Activated CD4-positive, CD25-positive, alpha-beta regulatory T cell treated with anti-CD3 and anti-CD28 coated beads, Interleukin-2, amount 50 U/mL, for 72 hours (primary cell): ENCODE results near the gene IP6K1.
A peak's percentile ranks its signal among the peaks of the same experiment; 100 is the strongest.
"Not testable (repeated sequence)": the region's sequence is repeated elsewhere in the genome, so short reads cannot be mapped to it uniquely, and the experiment has no call there.

Source experiments
- DNase-seq: peaks from one replicate; pipeline ENCODE4 v3.0.0; 2021

The IP6K1 gene

DNA sequence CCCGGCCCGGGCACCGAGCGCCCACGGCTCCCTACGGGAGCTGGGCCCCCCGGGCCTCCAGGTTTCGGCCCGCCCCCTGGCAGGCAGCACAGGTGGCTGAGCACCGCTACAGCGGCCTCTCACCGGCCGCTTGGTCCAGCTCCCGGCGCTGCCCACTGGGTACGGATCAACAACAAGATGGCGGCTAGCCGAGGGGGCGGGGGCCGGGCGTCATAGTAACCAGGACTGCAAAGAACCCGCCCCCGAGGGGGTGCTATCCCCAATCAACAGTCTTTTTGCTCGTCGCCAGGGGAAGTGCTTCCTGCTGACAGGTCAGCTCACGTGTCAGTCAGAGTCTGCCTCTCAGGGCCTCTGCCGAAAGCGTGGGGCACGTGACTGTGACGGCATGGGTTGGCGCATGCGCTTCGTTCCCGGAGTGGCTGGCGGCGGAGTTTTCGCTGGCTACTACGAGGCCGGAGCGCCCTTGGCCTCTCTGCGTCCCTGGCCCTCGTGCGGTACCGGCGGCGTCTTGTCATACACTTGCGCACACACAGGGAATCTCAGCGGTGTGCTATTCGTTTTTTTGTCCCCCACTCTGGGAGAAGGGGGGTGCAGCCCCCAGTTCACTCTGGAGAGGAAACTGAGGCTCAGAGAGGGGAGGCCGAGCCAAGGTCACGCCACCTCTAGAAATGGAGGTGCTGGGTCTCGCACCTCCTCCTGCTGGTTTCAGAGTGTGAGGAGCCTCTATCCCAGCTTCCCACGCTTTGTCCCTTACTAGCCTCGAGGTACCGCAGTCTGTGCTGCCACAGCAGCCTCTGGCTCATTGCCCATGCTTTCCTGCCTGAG is at the start of gene IP6K1:
Gene IP6K1 (minus strand): TSS at position 186 of the 825 bp plus-strand sequence. CDS start 38,502 bp downstream, outside the sequence.
- DNase-seq = peak; percentile 99

DNA sequence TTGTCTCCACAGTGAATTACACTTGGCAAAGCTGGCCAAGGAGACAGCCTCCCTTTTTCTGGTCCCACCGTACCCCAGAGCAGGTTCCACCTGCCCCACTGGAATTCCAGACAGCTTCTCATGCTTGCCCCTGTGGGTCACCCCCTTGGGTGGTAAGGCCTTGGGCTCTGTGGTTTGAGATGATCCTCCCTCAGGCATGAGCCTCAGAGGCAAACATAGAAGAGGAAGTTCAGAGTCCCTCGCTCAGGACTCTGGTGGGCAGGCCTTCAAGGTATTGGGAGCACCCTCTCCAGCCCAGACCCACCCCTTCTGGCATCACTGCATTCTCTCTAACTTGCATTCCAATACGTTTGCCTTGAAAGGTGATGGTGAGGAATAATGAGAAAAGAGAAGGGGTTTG is 45.0 kb upstream of the IP6K1 start:
- DNase-seq = no peak

DNA sequence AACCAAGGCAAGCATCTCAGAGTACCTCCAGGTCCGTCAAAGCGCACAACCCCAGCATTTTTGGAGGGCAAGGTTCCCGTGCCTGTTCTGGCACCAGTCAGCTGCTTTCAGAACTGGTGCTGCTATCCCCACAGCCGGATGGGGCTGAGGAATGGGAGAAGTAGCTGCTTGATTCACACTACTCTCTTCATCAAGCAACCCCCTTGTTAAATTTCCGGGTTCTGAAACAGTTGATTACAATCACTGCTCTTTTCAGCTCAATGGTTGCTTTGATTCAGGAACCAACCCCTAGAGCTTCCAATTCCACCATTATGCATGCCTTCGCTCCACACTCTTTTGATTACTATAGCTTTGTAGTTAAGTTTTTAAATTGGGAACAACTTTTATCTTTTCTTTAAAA is 39.7 kb upstream of the IP6K1 start:
- no peak for DNase-seq

DNA sequence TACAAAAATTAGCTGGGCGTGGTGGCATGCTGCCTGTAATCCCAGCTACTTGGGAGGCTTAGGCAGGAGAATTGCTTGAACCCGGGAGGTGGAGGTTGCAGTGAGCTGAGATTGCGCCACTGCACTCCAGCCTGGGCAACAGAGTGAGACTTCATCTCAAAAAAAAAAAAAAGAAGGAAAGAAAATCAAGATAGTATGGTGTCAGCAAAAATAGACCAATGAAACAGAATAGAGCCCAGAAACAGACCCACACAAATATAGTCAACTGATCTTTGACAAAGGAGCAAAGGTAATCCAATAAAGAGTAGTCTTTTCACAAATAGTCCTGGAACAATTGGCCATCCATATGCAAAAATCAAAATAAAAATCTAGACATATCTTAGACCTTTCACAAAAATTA is 36.8 kb upstream of the IP6K1 start:
- DNase-seq = not testable (repeated sequence)

DNA sequence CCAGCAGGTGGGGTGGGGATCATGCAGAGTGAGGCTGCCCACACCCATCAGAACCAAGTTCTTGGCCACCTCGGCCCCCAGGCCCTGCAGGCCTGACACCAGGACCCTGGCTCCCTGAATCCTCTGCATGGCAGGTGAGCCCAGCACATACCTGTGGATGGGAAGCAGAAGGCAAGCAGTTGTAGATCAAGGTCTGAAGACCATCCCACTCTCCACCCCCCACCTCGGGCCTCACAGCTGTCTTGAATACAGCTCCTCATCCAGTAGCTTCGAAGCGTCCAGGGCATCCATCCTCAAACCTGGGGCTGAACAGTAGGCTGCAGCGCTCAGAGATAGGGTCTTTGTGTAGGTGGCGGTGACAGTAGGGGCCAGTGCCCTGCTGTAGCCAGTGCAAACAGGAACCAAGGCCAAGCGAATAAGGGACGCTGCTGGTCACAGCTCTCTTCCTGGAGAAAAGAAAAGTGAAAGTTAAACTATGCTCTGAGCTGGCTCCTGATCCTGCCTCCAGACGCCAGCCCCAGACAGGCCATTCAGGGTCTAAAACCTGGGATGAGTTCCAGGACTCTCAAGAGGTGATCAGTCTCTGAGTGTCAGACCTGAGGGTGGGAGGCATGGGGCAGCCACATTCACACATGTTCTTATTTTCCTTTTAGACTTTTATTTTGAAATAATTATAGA is 27.3 kb upstream of the IP6K1 start, which contains the start of gene UBA7:
Gene UBA7 (minus strand): TSS at position 457 of the 678 bp plus-strand sequence. CDS start 166 bp downstream, at position 291.
- peak; percentile 51 for DNase-seq

DNA sequence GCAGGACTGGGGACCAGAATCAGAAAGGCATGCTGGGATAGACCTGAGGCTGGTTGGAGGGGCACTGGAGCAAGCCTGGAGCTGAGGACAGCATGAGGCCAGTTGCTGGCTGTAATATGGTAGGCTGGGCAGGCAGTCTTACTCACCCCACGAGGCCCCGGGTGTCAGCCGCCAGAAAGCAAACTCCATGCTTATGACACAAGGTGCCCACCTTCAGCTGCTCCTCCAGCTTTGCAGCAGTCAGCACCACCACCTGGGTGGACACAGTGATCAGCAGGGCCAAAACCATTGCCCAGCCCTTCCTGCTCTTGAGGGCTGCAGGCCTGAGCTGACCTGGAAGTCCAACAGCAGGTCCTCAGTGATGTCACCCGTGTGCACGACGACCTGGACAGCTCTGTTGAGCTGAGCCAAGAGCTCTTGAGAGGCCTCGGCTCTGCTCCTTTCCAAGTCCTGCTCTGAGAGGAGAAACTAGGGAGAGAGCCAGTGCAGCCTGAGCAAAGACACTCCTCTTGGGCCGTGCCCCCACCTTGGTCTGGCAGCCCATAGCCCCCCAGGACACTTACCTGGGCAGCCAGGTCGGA is 26.7 kb upstream of the IP6K1 start:
- no peak for DNase-seq

DNA sequence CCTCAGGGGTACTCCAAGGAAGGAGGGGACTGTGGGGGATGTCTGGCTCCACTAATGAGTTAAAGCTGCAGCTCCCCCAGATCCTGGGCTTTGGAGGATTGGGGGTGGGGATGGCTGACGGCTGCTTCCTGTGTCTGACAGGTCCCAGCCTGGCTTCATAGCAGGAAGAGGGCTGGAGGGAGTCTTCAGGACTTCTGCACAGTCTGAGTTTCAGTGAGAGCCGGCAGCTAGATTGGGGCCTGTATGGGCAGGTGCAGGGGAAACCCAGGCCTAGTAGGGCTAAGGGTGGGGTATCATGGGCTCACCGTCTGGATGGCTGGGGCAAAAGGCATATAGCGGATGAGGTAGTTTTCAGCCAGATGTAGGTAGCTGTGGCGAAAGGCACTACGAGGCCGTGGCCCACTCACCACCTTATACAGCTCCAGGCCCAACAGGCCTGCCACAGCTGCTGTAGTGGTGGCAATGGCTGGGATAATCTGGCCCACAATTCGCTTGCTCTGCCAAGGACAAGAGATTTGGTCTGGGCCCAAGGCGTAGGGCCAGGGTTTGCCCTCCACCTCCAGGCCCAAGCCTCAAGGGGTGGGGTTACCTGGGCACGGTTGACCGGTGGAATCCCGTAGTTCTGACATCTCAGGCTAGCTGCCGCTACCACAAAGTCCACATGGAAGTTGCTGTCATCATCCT is 21.2 kb upstream of the IP6K1 start:
- no peak for DNase-seq

DNA sequence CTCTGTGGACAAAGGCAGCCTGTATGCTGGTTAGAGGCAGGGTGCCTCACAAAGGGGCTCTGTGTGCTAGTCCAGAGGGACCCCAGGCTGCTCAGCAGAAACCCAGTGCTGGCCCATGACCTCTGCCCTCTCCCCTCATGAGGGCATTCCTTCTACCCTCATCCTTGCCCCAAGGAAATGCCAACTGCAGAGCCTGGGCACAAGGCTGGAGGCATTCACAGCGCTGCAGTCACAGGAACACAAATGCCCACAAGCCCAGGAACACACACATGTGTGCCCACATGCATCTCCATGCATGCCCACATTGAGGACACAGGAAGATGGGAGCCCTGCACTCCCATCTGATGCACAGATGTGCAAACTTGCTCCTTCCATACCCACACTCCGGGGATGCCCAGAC is 20.5 kb upstream of the IP6K1 start:
- DNase-seq = no peak

DNA sequence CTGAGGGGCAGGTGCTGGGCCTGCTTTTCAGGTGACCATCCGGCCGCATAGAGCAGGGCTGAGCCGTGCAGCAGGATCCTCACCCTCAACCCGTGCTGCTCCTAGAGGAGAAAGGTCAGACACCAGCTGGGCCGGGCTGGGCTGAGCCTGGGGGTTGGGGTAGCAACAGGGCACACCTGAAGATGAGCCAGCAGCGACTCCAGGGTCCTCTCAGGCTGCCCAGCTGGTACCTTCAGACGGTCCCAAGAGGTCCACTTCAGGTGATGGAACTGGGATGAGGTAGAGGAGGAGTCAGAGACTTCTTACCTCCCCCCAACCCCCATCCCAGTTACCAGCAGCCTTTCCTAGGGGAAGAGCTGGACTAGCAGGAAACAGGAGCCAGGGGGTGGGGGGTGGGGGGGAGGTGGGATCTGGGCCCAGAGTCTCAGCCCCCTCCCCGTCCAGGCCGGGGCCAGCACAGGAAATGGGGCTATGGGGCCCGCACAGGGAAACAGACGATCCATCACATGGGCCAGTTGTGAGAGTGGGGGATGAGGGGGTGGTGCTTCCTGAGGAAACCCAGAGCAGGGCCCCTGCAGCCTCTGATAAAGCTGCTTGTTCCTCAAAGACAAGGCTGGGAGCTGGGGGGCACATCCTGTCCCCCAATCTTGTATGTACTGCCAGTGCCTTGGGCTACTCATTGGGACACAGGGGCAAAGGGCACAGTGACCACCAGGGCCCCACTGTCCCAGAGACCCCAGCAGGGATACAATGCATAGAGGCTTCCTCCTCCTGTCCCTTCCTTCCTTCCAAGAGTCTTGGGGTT is 19.8 kb upstream of the IP6K1 start:
- no peak for DNase-seq

DNA sequence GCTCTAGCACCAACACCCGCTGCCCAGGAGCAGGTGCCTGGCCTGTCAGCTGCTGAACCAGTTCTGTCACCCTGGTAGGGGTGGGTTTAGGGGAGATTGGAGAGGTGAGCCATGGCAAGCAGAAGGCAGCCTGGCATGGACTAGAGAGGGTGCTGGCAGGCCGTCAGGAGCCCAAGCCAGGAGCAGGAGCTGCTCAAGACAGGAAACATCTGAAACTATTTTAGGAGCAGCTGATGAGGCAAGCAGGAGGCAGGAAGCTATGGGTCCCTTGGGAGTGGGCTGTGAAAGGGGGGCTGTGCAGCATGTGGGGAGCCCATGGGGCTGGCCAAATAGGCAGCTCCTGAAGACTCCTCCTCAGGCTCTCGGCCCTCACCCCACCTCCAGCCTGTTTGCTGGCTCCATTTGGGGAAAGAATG is 19.0 kb upstream of the IP6K1 start:
- DNase-seq = no peak

DNA sequence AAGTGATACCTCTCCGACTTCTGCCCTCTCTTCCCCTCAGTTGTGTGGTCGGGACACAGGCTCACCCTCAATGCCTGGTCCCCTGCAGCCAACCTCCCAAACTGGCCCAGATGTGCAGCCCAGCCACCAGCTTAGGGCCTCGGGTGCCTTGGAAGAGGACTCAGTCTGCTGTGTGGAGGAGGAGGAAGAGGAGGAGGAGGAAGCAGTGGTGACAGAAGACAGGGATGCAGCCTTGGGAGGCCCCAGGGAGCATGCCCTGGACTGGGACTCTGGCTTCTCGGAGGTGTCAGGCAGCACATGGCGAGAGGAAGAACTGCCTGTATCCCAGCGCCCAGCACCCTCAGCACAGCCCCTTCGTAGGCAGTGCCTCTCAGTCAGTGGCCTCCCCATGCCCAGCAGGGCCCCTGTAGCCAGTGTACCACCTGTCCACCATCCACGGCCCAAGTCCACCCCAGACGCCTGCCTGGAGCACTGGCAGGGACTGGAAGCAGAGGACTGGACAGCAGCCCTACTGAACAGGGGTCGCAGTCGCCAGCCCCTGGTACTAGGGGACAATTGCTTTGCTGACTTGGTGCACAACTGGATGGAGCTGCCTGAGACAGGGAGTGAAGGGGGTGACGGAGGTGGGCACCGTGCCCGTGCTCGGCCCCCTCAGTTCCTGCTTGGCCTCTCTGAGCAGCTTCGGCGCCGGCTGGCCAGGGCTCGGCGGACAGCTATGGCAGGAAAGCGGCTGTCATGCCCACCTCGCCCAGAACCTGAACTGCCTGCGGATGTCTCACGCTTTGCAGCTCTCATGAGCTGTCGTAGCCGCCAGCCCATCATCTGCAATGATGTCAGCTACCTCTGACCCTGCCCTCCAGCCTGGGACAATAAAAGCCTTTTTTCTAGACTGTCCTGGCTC is 18.0 kb upstream of the IP6K1 start:
- no peak for DNase-seq

DNA sequence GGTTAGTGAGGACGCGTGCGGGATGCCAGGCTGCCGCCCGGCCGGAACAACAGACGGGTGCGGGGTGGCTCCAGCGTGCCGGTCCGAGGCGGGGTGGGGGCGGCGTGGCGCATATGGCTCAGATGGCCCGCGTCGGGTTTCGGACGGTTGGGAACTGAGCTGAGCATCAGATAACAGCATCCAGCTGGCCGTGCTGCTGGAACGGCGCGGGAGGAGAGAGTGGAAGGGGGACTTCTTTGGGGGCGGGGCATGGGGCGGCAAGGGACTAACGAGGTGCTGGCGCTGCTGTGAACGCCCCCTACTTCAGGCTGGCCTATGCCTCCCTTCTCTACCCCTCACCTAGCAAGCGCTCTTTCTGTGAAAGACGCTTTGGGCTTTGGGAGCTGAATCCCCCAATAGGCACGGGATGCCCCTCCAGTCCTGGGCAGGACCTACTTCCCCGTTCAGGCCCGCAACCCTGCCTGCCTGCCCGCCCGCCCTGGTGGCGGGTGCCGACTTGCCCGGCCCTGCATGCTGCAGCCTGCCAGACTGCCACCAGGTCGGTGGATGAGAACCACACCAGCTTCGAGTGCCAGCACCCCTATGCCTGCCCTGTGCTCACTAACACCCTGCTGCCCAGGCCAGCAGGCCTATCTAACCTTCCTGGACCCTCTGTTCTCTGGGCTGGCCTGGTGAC is 17.3 kb upstream of the IP6K1 start:
- DNase-seq = no peak

DNA sequence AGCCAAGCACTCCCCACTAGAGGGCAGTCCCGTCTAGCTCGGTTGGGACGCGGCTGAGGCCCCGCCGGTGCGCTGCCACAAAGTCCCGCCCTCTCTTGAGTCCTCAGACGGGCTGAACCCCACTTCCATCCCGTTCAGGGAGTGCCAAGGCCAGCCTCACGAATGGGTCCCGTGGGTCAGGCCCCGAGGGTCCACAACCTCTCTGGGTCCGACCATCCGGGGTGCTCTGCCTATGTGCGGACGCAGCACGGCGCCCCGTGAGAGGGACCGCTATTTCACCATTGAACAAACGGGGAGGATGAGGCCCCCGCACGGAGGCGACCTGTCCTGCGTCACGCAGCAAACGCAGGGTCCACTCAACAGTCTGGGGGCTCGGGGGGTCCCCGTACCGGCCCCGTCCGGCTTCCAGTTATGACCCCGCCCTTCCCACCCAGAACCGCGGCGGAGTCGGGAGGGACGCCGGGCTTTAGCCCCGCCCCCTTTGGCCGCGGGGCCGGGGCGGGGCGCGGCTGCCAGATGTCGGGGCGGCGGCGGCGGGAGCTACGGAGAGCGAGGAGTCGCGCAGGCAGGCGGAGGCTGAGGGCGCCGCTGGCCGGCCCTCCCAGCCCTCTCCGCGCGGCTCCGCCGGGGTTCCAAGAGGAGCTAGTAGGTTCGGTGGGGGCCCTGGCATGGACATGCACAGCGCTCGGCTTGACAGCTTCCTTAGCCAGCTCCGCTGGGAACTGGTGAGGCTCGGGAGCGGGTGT is 16.6 kb upstream of the IP6K1 start, which contains the start of gene INKA1:
Gene INKA1 (plus strand): TSS at position 543 of the 746 bp plus-strand sequence. CDS start 132 bp downstream, at position 675.
- DNase-seq = peak; percentile 86

DNA sequence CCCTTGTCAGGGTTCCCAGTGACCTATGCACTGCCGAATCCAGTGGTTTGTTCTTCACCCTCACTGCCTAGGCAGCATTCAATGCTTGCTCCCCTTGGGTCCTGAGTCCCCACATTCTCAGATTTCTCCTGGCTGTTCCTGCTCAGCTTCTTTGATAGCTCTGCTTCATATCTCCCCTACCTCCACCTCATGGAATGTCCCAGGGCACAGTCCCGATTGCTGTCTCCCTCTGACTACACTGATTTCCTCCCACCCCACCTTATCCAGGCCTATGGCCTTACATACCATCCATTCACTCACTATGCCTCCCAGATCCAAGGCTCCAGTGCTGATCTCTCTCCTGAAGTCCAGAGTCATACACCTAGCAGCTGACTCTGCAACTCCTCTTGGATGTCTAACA is 14.8 kb upstream of the IP6K1 start:
- DNase-seq = no peak

DNA sequence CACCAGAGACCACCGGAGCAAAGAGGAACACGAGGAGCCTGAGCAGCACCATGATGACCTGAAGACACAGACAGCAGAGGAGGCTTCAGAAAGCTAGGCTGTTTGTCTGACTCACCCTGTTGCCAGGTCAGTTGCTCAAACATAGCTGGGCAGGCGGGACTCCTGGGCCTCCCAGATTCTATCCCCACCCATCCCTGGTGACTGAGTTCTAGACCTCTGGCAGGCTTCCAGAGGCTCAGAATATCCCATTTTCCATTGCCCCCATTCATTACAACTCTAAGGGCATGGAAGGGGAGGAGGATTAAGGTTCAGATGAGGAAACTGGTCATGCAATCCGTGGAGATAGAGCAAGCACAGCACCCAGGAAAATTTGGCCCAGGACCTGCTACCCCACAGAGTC is 13.4 kb upstream of the IP6K1 start, which contains the start of gene CDHR4:
Gene CDHR4 (minus strand): TSS at position 113 of the 400 bp plus-strand sequence. CDS start 61 bp downstream, at position 52.
- DNase-seq = no peak

DNA sequence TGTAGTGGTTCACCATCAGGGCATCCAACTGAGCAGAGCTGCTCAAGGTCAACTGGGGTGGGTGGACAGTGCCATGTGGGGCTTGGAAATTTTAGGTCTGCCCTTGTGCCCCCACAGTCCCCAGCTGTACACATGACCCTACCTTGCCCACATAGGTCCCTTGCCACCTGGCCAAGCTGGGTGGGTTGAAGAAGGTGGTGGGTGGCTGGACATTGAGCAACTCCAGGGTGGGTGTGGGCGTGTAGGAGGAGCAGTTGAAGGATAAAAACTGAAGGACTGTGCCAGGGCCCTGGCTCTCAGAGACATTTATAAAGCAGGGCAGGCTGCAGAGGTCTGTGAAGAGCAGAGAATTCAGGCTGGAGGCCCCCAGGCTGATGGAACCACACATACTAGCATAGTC is 12.8 kb upstream of the IP6K1 start:
- DNase-seq = no peak

DNA sequence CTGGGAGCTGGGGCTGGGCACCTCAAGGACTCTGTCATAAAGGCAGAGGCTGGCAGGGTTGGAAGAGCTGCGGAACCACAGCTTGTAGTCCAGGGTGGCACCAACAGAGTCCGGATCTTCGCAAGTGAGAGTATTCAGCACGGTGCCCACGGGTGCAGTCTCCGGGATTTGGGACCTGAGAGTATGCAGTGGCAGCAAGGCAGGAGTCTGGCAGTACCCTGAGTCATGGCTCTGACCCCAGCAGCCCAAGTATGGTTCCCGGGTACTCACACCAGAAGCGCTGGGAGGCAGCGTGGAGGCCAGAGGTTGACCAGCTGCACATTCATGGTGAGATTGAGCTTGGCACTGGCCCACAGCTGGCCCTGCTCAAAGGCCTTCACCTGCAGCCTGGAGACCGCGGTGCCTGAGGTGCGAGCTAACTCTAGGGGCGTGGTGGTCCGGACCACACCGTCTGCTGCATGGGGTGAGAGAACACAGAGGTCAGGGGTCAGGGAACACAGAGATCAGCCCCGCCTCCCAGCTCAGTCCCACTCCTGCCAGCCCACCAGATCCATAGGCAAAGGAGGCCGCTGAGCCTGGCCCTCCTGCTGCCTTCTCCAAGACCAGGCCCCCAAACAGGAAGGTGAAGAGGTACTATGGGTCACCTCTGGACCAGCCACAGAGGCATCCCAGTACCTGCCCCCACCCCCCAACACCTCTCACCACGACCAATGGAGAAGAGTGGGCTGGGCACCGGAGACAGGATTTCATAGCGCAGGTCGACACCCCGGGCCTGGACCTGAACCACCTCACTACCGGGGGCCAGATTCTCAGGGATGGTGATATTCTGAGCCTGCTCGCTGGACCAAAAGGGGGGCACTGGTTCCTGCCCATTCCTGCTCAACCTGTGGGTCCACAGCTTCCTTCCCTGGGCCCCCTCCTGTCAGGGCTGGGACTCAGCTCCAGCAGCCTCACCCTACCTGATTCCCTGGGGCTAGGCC is 8.9 kb upstream of the IP6K1 start:
- no peak for DNase-seq

DNA sequence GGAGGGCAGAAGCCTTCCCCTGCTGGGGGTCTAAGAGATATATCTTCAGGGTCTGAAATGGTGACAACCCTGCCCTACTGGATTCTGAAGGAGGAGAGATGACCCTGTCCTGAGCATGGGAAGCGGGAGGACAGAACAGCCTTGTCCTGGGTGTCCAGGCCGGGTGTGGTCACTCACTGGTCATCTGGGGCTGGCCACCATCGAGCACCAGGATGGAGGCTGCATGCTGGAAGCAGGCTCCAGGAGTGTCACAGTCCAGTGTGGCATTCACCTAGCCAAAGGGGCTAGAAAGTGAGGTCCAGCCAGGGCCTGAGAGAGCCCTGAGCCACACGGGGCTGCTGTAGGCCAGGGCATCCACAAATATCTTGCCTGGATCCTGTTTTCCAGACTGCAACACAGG is 8.1 kb upstream of the IP6K1 start:
- DNase-seq = no peak
